Lower leg skin (tissue), 4 donors: ENCODE results near the gene MICU1. TPM values are rescaled to one million over a fixed set of nuclear protein-coding genes. Genes with fewer than 3 reads are reported as not detected.

Experiments used
- DNase-seq, 2 donors: peaks; one replicate each; pipeline ENCODE4 v3.0.0-alpha.2; 2019; ENCODE audit warnings: low spot score in 2 of 2
- H3K4me3 ChIP-seq: fragments of 200-600 bp; sonication (generic); 2 replicates; pipeline ENCODE4 v1.5.1; 2017; ENCODE audit warnings: mild to moderate bottlenecking, low read depth; ENCODE audit not compliant: poor library complexity, severe bottlenecking
- POLR2A ChIP-seq, 2 donors: fragments of 450-650 bp; IDR thresholded peaks; one replicate each; pipeline ENCODE4 v1.6.1; 2016 to 2017; ENCODE audit warnings: antibody characterized with exemption in 2 of 2, mild to moderate bottlenecking in 1 of 2, moderate library complexity in 1 of 2
- WGBS, 2 donors: methylation state at CpG; one replicate each; pipeline ENCODE4 v1.1.5; 2018; 5-methylcytosine and 5-hydroxymethylcytosine counted together
- intact Hi-C: fragments of 100-400 bp; cut with DNase I; formaldehyde crosslinking; loops from one replicate; pipeline ENCODE4 v1.15.0; 2023; ENCODE audit warnings: low total_unique reads
- total RNA-seq, 4 donors: library from RNA; depleted of rRNA; stranded (reverse); fragments of >200 nt; gene quantifications; one replicate each; pipeline ENCODE4 v1.1.0, GENCODE V29; 2016
- TF ChIP-seq, protein P1 (sequence below), 3 donors: fragments of 450-650 bp; IDR thresholded peaks; one replicate each; pipeline ENCODE4 v1.5.1; 2016; ENCODE audit warnings: antibody characterized with exemption in 3 of 3, mild to moderate bottlenecking in 3 of 3, moderate library complexity in 2 of 3

The MICU1 gene
- total RNA-seq, 4 donors from 2014 or later, result 36.8 to 54.6 (median 46.8) TPM

DNA sequence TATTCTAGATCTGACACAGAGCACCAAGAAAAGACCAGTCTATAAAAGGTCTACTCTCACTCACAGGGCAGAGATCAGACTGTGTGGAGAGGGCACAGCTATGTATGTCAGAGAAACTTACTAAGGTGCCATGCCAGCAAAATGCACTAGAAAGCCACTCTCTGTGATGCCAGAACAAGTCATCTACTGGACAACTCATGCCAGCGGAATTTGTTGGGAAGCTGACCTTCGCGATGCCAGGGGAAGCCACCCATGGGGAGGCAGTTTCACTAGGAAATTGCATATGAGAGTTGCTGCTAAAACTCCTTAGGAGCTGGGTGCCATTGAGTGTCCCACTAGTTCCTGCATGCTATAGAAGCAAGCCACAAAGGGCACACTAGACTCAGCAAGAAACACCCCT lies 58.5 kb downstream of the MICU1 start:
- TF ChIP-seq POLR2A (IDR thresholded peaks at IDR 0.05), result no peak
- TF ChIP-seq, protein P1, sequence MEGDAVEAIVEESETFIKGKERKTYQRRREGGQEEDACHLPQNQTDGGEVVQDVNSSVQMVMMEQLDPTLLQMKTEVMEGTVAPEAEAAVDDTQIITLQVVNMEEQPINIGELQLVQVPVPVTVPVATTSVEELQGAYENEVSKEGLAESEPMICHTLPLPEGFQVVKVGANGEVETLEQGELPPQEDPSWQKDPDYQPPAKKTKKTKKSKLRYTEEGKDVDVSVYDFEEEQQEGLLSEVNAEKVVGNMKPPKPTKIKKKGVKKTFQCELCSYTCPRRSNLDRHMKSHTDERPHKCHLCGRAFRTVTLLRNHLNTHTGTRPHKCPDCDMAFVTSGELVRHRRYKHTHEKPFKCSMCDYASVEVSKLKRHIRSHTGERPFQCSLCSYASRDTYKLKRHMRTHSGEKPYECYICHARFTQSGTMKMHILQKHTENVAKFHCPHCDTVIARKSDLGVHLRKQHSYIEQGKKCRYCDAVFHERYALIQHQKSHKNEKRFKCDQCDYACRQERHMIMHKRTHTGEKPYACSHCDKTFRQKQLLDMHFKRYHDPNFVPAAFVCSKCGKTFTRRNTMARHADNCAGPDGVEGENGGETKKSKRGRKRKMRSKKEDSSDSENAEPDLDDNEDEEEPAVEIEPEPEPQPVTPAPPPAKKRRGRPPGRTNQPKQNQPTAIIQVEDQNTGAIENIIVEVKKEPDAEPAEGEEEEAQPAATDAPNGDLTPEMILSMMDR (IDR thresholded peaks at IDR 0.05), result no peak
- H3K4me3 ChIP-seq, result no peak overlapping the region
- intact Hi-C loops, result no loop called here
- WGBS, 2 donors, result 87 to 88% methylated on average over 3 of the region's 3 CpGs
- DNase-seq, result no peak

DNA sequence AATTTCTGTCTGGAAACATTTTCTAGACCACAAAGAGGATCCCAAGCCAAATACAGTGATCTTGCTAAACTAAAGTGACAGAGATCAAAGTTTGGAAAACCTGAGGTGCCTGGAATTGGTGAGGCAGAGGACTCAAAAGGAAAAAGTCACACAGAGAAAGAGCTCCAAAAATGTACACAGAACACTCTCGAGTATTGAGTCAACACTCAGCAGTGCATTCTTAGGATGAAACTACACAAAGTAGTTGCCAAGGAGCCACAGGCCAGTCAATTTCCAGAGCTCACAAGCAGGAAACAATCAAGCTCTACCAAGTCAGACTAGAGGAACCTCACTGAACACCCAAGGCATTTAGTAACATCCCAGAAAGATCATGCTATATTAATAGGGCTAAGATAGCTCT lies 61.3 kb downstream of the MICU1 start:
- DNase-seq, result no peak
- intact Hi-C loops, result no loop called here
- TF ChIP-seq, protein P1 (IDR thresholded peaks at IDR 0.05), result no peak
- TF ChIP-seq POLR2A (IDR thresholded peaks at IDR 0.05), result no peak
- no peak overlapping the region for H3K4me3 ChIP-seq
- WGBS, 2 donors, result 53 to 75% methylated on average over 1 of the region's 1 CpG

DNA sequence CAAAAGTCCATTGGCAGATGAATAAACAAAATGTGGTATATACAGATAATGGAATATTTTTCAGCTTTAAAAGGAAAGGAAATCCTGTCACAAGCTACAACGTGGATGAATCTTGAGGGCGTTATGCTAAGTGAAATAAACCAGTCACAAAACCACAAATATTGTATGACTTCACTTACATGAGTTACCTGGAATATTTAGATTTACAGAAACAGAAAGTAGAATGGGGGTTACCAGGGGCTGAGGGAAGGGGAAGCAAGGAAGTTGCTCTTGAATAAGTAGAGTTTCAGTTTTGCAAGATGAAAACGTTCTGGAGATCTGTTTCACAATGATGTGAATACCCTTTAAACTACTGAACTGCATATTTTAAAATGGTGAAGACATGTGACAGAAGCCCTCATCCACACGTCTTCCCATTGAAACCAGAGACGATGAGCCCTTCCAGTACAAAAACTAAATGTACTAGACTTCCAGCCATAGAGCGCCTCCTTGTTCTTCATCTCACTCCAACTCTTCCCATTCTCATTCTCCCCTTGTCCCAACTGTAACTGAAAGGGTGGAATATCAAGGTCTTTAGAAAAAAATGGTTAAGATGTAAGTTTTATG lies 62.4 kb downstream of the MICU1 start:
- intact Hi-C loops, result no loop called here
- no peak for TF ChIP-seq POLR2A (IDR thresholded peaks at IDR 0.05)
- TF ChIP-seq, protein P1 (IDR thresholded peaks at IDR 0.05), result no peak
- H3K4me3 ChIP-seq, result no peak overlapping the region
- WGBS, 2 donors, result 75 to 78% methylated on average over 6 of the region's 6 CpGs
- DNase-seq, result no peak

DNA sequence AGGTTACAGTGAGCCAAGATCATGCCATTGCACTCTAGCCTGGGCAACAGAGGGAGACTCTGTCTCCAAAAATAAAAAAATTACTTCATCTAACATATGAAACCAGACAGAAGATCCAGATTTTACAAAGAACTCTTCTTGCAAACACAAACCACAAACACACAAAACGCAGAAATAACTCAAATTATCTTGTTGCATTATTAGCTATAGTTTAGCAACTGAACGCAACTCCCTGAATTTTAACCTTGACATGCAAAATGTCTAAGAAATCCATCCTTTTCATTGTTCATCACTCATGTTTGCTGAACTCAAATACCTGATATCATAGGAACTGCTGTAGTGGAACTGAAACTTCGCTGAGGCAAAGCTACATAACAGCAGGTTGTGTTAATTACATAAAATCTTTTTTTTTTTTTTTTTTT lies 64.1 kb downstream of the MICU1 start:
- intact Hi-C loops, result no loop called here
- WGBS, 2 donors, result 91 to 96% methylated on average over 3 of the region's 3 CpGs
- H3K4me3 ChIP-seq, result no peak overlapping the region
- no peak for DNase-seq
- TF ChIP-seq, protein P1 (IDR thresholded peaks at IDR 0.05), result no peak
- TF ChIP-seq POLR2A (IDR thresholded peaks at IDR 0.05), result no peak

DNA sequence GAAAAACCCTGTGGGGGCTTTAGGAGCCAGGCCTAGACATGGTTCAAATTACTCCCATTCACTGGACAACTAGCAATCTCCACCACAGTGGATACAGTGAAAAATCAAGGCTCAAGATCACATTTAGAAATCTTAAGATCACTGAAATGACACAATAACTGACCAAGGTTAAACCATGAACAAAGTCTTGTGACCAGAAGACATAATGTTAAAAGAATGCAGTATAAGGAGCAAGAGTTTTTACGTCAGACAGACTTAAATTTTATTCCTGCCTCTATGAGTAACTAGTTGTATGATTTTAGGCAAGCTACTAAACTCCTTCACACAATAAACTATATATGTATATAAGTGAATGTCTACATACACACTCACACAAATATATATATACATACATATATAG lies 68.5 kb downstream of the MICU1 start:
- 85 to 90% methylated on average over 1 of the region's 1 CpG for WGBS, 2 donors
- no peak for DNase-seq
- intact Hi-C loops, result no loop called here
- TF ChIP-seq, protein P1 (IDR thresholded peaks at IDR 0.05), result no peak
- TF ChIP-seq POLR2A (IDR thresholded peaks at IDR 0.05), result no peak
- no peak overlapping the region for H3K4me3 ChIP-seq

DNA sequence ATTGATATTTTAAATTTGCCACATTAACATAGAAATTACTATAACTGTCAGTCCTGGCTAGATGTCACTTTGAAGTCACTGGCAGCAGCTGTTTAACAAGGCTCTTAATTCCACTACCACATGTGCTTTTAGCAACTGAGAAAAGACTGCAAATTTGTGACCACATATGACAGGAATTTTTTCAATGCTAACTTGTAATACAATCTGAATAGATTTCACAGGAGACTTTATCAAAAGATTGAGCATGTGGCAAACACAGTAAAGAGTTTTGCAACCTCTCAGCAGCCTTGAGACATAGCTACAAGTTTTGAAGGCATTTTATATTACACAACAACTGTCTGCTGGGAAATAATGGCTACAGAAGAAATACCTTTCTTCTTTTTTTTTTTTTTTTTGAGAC lies 73.0 kb downstream of the MICU1 start:
- no peak overlapping the region for H3K4me3 ChIP-seq
- no peak for DNase-seq
- intact Hi-C loops, result no loop called here
- no peak for TF ChIP-seq POLR2A (IDR thresholded peaks at IDR 0.05)
- TF ChIP-seq, protein P1 (IDR thresholded peaks at IDR 0.05), result no peak
